Endothelial cell (in vitro differentiated cells): ENCODE measurements around the gene TEAD3. TPM values are rescaled to one million over a fixed set of nuclear protein-coding genes. Genes with fewer than 3 reads are reported as not detected.

Source experiments
- DNase-seq: peaks from one replicate; pipeline ENCODE4 v3.0.0; 2021; ENCODE audit warnings: low spot score
- H3K27ac Mint-ChIP-seq: one replicate; pipeline ENCODE4 v1.8.0; 2021; ENCODE audit warnings: mixed read lengths, inconsistent platforms; ENCODE audit not compliant: unreplicated experiment
- H3K27me3 Mint-ChIP-seq: one replicate; pipeline ENCODE4 v1.8.0; 2021; ENCODE audit warnings: mild to moderate bottlenecking, moderate library complexity, mixed read lengths, inconsistent platforms; ENCODE audit not compliant: unreplicated experiment
- H3K36me3 Mint-ChIP-seq: one replicate; pipeline ENCODE4 v1.8.0; 2021; ENCODE audit warnings: mild to moderate bottlenecking, low read depth, mixed read lengths, inconsistent platforms; ENCODE audit not compliant: unreplicated experiment
- H3K4me1 Mint-ChIP-seq: one replicate; pipeline ENCODE4 v1.8.0; 2021; ENCODE audit warnings: mild to moderate bottlenecking, mixed read lengths, inconsistent platforms; ENCODE audit not compliant: unreplicated experiment
- H3K4me3 Mint-ChIP-seq: one replicate; pipeline ENCODE4 v1.8.0; 2021; ENCODE audit warnings: mild to moderate bottlenecking, mixed read lengths, inconsistent platforms; ENCODE audit not compliant: unreplicated experiment
- H3K9me3 Mint-ChIP-seq: one replicate; pipeline ENCODE4 v1.8.0; 2021; ENCODE audit warnings: mixed read lengths, inconsistent platforms; ENCODE audit not compliant: unreplicated experiment
- total RNA-seq: library from RNA; stranded (reverse); fragmentation: NEBNext Ultra II Directional; extraction: Animal tissue kit (Norgen Biotek cat#: 25700); gene quantifications from one replicate; pipeline ENCODE4 v1.2.1, GENCODE V29; 2021; ENCODE audit not compliant: unreplicated experiment
- TF ChIP-seq, protein P1 (sequence below): fragments of 200-600 bp; sonication (generic); IDR thresholded peaks from one replicate; pipeline ENCODE4 v1.5.0; 2021; ENCODE audit warnings: antibody characterized with exemption; ENCODE audit not compliant: unreplicated experiment

TEAD3 gene
- total RNA-seq, 1 donor from 2014 or later: 6.3 TPM

DNA sequence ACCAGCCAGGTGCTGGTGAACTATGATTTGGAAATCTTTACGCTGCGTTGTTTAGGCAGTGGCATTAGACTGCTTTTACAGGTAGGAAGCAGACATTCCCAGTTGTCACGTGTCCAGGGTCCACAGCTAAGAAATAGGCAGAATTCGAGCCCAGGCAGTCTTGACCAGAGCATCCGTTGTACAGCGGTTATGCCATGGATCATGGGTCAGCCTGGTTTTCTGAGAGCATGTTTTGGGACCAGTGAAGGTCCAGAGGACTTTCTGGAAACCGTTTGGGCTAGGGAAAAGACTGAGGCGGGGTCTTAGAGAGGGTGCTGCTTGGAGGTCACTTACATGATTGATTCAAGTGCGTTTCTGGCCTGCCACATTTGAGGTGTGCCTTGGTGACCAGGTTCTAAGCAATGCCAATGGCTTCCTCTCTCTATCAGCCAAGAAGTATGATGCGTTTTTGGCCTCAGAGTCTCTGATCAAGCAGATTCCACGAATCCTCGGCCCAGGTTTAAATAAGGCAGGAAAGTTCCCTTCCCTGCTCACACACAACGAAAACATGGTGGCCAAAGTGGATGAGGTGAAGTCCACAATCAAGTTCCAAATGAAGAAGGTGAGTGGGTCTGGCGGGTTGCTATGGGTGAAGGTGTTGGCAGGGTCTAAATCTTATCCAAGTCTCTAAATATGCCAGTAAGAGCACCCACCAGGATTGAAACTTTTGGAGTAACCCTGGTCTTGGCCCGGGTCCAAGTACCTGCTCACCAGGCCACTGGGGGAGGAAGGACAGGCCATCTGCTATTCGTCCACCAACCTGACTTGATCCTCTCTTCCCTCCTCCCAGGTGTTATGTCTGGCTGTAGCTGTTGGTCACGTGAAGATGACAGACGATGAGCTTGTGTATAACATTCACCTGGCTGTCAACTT is 26.9 kb downstream of the TEAD3 start:
- Mint-ChIP-seq H3K4me3 (peak overlapping the region; percentile 97), H3K27me3 (peaks cover 4% of the 10 kb centered on the region), H3K36me3 (peaks cover 23% of the 10 kb centered on the region), H3K4me1 (peaks cover 18% of the 10 kb centered on the region), H3K27ac (peak overlapping the region; percentile 74), H3K9me3 (no peaks in the 10 kb centered on the region)
- no peak for DNase-seq
- TF ChIP-seq, protein P1, sequence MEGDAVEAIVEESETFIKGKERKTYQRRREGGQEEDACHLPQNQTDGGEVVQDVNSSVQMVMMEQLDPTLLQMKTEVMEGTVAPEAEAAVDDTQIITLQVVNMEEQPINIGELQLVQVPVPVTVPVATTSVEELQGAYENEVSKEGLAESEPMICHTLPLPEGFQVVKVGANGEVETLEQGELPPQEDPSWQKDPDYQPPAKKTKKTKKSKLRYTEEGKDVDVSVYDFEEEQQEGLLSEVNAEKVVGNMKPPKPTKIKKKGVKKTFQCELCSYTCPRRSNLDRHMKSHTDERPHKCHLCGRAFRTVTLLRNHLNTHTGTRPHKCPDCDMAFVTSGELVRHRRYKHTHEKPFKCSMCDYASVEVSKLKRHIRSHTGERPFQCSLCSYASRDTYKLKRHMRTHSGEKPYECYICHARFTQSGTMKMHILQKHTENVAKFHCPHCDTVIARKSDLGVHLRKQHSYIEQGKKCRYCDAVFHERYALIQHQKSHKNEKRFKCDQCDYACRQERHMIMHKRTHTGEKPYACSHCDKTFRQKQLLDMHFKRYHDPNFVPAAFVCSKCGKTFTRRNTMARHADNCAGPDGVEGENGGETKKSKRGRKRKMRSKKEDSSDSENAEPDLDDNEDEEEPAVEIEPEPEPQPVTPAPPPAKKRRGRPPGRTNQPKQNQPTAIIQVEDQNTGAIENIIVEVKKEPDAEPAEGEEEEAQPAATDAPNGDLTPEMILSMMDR: no peak

GRCh38 chr6:35468980-35469750 is 27.7 kb downstream of the TEAD3 start:
- TF ChIP-seq, protein P1: no peak
- H3K27me3 Mint-ChIP-seq: peaks cover 4% of the 10 kb centered on the region
- H3K4me3 Mint-ChIP-seq: peak overlapping the region; percentile 97
- peaks cover 23% of the 10 kb centered on the region for H3K36me3 Mint-ChIP-seq
- H3K27ac Mint-ChIP-seq: peak overlapping the region; percentile 74
- no peaks in the 10 kb centered on the region for H3K9me3 Mint-ChIP-seq
- DNase-seq: no peak
- peaks cover 18% of the 10 kb centered on the region for H3K4me1 Mint-ChIP-seq

DNA sequence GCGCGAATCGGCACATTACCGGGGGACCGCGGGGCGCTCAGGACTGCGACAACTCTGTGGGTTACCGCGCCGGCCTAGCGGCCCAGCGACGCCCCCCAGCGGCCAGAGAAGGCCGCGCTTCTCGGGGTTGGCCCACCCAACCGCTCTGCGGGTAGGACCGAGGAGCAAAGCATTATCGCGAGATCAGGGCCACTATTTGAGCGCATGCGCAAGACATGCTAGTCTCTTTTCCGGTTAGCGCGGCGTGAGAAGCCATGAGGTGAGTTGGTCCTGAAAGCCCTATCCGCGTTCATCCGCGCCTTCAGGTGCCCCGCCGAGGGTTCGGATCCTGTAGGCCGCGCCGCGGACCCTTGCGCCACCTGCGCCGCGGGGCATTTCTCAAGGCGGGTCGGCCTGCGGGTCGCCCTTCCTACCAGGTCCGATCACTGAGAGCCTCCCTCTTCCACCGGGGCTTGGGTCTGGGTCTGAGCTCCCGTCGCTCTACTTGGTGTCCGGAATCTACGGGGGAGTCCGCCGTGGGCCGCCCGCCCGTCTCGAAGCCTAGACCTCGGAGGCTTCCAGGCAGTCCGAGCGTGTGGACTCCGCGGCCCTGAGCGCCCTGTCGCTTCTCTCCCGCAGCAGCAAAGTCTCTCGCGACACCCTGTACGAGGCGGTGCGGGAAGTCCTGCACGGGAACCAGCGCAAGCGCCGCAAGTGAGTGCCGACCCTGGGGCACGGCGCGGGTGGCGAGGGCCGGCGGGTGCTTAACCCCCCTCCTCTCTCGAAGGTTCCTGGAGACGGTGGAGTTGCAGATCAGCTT is 28.5 kb downstream of the TEAD3 start, which contains the start of gene RPL10A:
Gene RPL10A (plus strand): TSS at position 221 of the 799 bp plus-strand sequence. CDS start 34 bp downstream, at position 255.
- peaks cover 18% of the 10 kb centered on the region for H3K4me1 Mint-ChIP-seq
- peak; percentile 93 for DNase-seq
- no peaks in the 10 kb centered on the region for H3K9me3 Mint-ChIP-seq
- peaks cover 4% of the 10 kb centered on the region for H3K27me3 Mint-ChIP-seq
- TF ChIP-seq, protein P1: peak; percentile 96
- H3K36me3 Mint-ChIP-seq: peaks cover 29% of the 10 kb centered on the region
- peak within 1 kb of the TSS; percentile 97 for H3K4me3 Mint-ChIP-seq
- H3K27ac Mint-ChIP-seq: peak within 1 kb of the TSS; percentile 94

- TF ChIP-seq, protein P1: no peak
- peaks cover 31% of the 10 kb centered on the region for H3K36me3 Mint-ChIP-seq
- H3K27ac Mint-ChIP-seq: no peak overlapping the region
- H3K27me3 Mint-ChIP-seq: peaks cover 2% of the 10 kb centered on the region
- no peaks in the 10 kb centered on the region for H3K9me3 Mint-ChIP-seq
- no peak for DNase-seq
- H3K4me3 Mint-ChIP-seq: no peak overlapping the region
- H3K4me1 Mint-ChIP-seq: peaks cover 16% of the 10 kb centered on the region
Observed at GRCh38 chr6:35465646-35466045, 31.2 kb downstream of the TEAD3 start.
